Sigmoid colon (tissue), 4 donors: ENCODE measurements around the gene STARD3NL.
"Not testable (repeated sequence)": the region's sequence is repeated elsewhere in the genome, so short reads cannot be mapped to it uniquely, and the experiment has no call there.

Experiments
- CTCF ChIP-seq, 4 experiments: fragments of 450-650 bp in 3 of 4; fragments of 200-600 bp in 1 of 4; IDR thresholded peaks; one replicate each; pipeline ENCODE4 v1.5.1; 2016 to 2019; ENCODE audit warnings: antibody characterized with exemption in 4 of 4, mild to moderate bottlenecking in 3 of 4, moderate library complexity in 2 of 4
- EP300 ChIP-seq, 4 donors: sonication (generic); formaldehyde crosslinking; IDR thresholded peaks; one replicate each; pipeline ENCODE4 v1.6.1; 2017; ENCODE audit warnings: antibody characterized with exemption in 4 of 4
- POLR2A ChIP-seq, 2 donors: fragments of 450-650 bp; IDR thresholded peaks; one replicate each; pipeline ENCODE4 v1.6.1; 2016; ENCODE audit warnings: antibody characterized with exemption in 2 of 2, mild to moderate bottlenecking in 2 of 2, moderate library complexity in 2 of 2
- POLR2AphosphoS5 ChIP-seq, 4 donors: sonication (generic); formaldehyde crosslinking; IDR thresholded peaks; one replicate each; pipeline ENCODE4 v1.6.1; 2017; ENCODE audit warnings: antibody characterized with exemption in 4 of 4

- TF ChIP-seq EP300, CTCF, POLR2AphosphoS5, POLR2A (IDR thresholded peaks at IDR 0.05): not testable (repeated sequence)
These were observed 85.2 kb downstream of the STARD3NL start for GRCh38 chr7:38263274-38263673.
